GM18511 (cell line): ENCODE measurements around the gene SMIM31.

Experiments used
- ATAC-seq: cut with Tn5 transposase; IDR thresholded peaks from one replicate; pipeline ENCODE4 v1.9.1; 2021; ENCODE audit warnings: mild to moderate bottlenecking, moderate library complexity; ENCODE audit not compliant: unreplicated experiment

The SMIM31 gene

DNA sequence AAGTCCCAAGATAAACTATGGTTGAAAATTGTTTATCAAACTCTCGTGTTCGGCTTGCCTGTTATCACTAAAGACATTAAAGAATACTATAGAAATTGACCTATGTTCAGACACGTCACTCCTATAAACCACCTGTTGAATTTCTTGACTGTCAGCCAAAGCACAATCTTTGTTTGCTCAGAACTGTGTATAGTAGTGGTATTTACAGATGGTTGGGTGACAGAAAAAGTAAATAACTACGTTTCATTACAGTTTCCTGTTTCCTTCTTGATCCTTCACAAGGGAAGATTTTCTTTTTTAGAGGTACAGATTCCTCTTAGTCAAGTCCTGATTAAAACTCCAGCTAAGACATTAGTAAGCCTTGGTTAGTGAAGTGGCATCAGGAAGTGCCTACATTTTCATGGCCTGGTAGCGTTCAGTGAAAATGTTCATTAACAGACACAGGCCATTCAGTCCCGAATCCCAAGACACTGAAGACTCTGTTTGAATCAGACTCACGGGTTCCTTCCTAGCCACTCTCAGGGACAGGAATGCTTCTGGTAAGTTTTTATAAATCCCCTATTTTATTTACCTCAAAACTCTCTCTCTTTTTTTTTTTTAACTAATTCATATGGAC is at the start of gene SMIM31:
SMIM31 (plus strand) TSS at position 259 of the 616 bp plus-strand sequence. CDS start 16,313 bp downstream, outside the sequence.
- ATAC-seq = no peak

DNA sequence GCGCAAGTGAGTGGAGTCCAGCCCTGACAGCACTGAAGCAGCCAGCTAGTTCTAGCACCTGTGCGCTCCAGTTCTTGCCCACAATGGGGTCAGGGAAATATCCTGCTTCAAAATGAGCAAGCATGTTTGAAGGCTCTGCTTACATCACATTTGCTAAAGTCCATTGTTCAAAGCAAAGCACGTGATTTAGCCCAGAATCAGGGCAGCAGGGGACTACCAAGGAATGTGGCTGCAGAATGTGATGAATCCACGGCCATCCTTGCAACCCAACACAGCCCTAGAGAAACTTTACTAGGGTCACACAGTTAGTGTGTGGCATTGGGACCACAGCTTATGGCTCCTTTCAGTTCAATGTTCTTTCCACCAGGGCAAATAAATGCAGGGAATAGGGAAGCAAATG is 47.3 kb upstream of the SMIM31 start:
- no peak for ATAC-seq

DNA sequence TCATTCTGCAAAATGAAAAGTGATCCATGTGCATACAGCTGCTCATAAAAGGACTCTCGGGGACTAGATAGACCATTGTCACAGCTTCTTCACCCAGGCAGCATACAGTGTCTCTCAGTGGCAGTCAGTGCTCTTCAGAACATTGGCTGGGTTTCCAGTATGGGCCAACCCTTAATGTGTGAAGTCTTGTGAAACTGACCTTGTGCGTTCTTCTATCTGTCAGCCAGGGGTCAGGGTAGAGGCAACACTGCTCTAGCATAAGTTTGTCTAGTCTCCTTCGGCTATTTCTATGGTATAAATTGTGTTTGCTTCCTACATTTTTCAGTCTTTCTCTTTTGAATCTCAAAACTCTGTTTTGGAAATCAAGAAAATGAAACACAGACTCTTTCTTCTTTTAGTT is 37.0 kb upstream of the SMIM31 start:
- ATAC-seq = peak; percentile 76

DNA sequence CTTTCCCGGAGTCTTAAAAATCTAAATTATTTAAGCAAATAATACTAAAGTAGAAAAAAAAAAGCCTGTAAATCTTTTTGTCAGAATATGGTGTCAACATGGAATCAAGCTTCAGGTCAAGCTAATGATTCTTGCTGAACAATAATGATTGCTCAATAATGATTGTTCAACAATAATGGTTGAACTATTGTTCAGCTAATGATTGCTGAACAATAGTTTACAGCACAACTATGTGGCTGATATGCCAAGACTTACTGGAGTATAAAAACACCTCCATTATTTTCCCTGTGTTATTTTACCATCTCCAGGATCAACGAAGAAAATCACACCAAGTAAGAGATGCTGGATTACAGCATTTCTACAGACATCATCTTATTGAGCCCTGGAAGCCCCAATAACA is 35.1 kb upstream of the SMIM31 start:
- ATAC-seq = no peak

DNA sequence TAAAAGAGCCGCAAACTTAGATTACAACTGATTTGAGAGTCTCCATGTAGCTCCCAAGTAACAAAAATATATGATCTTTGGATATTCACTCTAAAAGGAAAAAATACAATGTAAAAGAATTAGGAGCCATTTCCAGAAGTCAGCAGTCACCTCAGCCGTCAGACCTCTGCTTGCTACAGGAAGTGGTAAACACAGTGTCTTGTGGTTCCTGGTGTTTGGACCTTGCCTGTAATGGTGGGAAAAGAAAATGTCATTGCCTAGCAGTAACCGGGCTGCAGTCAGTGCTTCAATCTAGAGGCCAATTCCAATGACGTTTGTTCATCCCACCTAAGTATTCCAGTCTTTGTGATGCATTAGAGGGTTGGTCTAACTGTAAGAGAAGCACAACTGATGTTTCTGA is 28.9 kb upstream of the SMIM31 start:
- ATAC-seq = no peak

DNA sequence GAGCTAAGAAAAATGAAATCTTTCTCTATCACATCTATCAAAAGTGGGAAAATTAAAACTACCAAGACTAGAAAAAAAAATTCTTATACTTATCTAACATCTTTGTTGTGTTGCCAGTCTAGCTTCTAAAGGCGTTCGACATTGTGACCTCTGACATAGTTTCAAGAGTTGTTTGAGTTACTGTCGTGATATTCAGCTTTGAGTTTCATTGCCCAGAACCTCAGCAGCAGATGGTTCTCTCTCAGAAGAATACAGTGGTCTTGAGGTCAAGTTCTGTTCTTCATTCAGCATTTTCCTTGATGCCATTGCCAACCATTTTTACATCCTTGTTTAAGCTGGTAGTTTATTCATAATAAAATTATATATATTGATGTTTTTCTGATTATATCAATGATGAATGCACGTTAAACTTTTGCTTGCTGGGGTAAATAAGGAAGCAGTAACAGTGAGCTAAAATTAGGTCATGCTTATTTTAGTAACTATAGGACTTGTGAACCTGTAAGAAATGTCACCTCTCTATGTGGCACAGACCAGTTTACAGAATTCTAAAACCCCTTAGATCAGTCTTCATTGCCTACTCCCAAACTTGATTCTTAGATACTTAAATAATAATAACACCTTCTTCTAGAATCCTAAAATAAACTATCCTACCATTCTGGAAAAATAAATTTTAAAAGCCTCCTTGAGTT is 23.1 kb upstream of the SMIM31 start:
- no peak for ATAC-seq

DNA sequence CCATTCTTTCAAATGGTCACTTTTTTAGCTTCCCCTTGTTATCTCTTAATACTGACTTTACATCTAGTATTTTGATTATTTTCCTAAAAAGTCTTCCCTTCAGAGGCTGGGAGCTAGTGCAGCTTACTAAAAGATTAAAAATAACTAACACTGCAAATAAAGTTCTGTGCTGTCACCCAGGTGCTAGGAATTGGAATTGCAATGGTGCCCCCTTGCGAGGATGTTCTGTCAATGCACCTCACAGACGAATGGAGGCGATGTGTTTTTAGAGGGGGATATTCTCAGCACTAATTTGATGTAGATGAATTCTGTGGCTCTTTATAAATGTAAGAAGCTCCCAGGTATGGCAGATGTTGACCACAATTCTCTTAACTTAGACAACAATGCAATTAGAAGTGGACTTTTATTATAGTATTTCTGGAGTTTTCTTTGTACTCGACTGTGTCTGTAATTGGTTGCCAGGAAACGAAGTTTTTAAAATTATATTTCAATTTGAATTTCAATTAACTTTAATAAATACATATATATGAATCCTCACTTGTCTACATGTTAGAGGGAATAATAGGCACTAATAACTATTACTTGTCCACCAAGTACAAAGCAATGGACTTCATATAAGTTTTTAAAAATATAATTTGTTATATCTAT is 22.0 kb upstream of the SMIM31 start:
- ATAC-seq = peak; percentile 76

DNA sequence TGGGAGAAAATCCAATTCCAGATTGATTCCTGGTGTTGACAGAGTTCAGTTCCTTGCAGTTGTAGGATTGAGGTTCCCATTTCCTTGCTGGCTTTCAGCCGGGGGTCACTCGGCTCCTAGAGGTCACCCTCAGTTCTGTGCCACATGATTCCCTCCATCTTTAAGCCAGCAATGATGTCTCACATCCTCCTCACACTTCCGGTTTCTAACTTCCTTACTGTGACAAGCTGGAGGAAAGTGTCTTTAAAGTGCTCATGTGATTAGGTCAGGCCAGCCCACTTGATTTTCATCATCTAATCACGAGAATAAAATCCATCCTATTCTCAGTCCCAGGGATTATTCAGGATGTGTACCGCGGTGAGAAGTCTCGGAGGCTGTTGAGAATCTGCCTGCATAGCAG is 19.4 kb upstream of the SMIM31 start:
- peak; percentile 67 for ATAC-seq

DNA sequence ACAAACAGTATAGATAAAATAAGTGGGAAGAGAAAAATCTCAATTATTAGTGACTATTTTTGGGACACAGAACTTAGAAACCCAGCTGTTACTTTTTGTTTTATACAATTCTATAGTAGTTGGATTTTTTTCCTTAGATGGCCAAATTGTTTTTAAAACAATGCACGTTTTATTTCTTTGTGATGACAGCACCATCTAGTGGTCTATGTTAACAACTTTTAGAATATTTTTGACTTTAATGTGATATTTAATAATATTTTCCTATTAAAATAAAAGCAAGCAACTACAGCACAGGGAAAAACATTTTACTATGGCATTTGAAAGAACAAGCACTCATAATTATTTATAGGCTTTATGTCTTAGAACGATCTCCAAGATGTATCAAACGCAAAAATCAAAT is 5.6 kb upstream of the SMIM31 start:
- ATAC-seq = no peak

DNA sequence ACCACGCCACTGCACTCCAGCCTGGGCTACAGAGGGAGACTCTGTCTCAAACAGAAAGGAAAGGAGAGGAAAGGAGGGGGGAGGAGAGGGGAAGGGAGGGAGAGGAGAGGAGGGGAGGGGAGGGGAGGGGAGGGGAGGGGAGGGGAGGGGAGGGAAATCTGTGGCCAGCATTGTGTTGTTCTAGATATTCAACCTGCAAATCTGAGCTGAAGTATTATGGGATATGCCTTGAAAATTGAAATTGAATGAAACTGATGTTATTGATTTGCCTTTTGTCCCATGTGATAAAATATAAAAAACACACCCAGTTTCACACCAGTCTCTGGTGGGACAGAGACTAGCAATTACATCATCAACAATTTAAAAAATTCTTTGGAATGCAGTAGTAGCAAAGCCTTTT is 1.5 kb downstream of the SMIM31 start:
- no peak for ATAC-seq

DNA sequence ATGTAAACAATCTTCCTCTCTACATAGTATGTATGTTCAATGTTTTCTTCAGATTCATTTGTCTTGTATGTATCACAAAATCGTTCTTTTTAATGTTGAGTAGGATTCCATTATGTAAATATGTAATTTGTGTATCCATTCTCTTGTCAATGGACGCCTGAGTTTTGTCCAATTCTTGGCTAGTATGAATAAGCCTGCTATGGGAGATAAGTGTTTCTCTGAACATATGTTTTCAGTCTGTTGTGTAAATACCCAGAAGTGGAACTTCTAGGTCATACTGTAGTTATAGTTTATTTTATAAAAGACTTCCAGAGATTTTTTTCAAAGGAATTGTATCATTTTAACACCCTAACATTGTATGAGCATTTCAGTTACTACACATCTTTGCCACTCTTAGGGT is 2.8 kb downstream of the SMIM31 start:
- ATAC-seq = no peak

DNA sequence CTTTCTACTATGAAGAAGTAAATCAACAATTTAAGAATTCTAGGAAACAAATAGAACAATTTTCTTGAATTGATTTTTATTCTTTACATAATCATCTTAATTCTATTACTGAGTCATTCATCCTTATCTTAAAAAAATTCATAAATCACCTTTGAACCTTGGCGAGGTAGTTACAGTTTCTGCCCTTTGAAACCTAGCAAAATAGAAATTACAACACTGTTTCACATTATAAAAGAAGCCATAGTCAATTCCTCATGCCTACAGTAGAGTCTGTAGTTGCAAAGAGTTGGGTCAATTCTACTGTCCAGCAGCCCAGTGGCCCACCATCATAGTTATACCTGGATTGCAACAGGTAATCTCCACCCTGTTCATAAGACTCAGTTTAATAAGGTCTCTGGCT is 7.3 kb downstream of the SMIM31 start:
- no peak for ATAC-seq

DNA sequence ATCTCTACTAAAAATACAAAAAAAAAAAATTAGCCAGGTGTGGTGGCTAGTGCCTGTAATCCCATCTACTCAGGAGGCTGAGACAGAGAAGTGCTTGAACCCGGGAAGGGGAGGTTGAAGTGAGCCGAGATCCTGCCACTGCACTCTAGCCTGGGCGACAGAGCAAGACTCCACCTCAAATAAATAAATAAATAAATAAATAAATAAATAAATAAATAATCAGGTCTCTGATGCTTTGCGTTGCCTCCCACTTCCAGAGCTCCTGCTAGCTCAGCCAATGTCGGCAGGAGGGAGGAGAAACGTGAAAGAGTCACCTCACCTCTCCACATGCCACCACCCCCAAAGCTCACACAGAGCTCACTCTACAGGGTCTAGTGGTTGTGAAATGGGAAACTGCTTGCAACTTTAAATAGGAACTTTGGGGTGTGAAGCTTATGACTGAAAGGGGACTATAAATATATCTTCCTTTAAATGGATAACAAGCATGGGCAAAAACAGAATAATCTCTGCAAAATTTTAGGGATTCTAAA is 7.9 kb downstream of the SMIM31 start:
- ATAC-seq = no peak

DNA sequence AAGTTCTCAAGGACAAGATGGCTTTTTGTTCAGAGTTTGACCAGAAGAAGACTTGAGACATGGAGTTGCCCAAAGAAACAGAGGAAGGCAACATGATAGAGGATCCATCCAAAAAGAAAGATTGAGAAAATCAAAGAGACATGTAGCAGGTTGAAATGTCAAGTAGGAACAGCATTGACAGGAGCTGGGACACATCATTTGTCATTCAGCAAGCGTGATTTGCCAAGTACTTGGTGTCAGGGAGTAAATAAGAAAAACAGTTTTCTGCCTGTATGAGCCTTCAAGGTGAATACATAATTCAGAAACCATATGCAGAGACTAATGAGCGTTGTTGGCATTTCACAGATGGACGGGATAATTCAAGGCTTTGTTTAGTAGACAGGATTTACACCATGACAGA is 11.2 kb downstream of the SMIM31 start:
- ATAC-seq = no peak

DNA sequence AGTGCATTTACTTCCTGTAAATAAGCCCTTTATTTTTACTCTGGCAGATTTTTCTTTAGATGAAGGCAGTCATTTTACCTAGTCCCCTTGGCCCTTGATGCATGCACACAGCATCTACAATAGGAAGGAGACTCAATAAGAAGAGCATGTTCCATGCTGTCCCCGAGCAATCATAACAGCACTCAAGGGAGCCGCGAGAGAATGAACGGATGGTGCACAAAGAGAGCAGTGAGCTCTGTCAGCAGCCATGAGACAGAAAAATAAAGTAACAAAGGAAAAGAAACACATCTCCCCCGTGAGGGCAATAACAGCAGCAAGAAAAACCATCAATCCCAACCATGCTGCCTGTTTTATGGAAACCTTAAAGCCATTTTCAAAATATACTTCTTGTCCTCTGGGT is 11.9 kb downstream of the SMIM31 start:
- ATAC-seq = no peak

DNA sequence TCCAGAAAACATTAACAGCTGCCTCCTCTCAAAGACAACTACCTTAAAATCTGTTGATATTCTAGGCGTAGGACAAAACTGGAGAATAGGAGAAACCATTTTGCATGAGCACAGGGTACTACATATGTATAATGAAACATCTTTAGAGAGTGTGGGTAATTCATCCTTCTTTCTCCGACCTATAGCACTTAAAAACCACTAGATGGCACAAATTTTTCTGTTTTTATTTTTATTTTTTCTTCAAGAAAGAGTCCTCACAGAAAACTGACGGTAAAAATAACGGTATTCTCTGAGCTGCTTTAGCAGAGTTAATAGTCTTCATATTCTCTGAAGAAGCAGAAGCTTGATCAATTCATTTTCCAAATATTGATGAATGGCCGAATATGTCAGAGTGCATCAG is 14.6 kb downstream of the SMIM31 start:
- peak; percentile 70 for ATAC-seq

DNA sequence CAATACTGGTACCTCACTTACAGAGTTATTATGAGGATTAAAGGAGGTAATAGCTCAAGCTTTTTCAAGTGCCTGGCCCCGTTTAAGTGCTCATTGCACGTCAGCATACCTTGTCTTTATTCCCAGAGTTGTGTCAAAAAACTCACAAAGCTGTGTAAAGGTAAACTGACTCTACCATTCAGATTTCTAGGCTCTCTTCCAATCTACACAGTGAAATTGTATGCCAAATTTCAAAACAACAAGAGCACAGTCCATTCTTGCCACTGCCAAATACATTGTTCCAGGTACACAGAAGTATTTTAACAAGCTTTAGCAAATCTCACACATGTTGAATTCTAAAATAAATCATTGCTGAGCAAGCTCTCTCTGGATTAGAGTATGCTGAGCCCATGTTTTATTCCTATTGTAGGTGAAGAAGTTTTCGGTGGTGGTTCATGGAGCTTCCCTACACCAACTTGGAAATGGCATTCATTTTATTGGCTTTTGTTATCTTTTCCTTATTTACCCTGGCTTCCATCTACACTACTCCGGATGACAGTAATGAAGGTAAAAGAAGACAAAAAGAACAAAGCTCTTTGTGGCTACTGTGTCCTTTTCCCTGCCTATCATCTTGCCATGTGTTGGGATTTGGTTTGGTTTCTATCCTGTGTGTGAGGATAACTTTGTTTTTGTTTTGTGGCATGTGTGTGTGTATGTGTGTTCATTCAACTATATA is 16.2 kb downstream of the SMIM31 start:
- ATAC-seq = no peak

DNA sequence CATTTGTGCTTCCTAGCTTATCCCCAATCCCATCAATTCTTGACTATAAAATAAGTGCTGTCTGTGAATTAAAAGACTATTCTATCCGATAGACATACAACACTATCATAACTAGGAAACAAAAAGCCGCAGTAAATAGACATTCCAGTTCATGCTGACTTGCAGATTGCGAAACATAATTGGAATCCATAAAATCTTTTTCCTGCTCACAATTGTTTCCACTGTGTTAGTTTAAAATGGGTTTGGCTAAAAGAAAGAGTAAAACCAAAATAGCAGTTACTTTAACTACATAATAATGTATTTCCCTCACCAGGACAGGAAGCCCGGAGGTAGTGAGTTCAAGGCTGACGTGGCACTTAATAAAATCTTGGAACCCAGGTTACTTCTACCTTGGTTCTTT is 17.2 kb downstream of the SMIM31 start:
- ATAC-seq = no peak

DNA sequence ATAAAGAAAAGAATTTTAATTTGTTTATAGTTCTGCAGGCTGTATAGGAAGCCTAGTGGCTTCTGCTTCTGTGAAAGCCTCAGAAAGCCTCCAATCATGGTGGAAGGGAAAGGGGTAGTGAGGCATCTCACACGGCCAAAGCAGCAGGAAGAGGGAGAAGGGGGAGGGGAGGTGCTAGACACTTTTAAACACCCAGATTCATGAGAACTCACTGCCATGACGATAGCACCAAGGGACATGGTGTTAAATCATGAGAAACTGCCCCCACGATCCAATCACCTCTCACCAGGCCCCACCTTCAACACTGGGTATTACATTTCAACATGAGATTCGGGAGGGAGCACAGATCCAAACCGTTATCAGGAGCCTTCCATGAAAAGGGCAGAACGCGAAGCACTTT is 18.1 kb downstream of the SMIM31 start:
- ATAC-seq = no peak

DNA sequence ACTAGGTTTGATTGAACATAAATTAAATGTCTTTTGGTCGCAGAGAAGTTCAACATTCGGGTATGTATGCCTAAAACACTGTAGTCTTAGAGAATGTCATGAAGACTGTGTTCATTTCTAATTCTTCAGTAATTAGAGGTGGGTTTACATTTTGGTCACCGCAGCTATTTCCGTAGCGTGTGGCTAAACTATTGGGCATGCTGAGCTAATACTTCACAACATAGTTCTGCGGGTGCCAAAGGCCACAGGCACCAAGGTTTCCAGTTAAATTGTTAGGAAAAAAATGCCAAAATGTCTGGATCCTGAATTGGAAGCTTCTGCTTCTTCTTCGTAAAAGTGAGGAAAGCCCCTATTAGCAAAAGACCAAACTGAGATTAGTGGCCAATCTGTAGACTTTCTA is 25.1 kb downstream of the SMIM31 start:
- no peak for ATAC-seq

DNA sequence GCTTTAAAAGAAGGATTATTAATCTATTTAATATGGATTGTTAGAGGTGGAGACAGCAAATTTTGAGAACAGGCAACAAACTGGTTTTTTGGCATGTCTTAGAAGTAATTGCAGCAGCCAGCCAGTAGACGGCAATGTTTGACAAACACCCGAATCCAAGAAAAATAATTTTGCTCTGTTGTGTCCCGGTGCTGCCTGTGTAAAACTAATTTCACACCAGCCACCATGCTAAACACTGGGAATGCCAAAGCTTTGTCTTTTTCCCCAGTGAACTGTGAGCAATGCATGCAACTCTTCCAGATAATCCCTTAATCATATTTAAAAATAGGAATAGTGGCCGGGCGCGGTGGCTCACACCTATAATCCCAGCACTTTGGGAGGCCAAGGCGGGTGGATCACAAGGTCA is 25.9 kb downstream of the SMIM31 start:
- peak; percentile 69 for ATAC-seq

DNA sequence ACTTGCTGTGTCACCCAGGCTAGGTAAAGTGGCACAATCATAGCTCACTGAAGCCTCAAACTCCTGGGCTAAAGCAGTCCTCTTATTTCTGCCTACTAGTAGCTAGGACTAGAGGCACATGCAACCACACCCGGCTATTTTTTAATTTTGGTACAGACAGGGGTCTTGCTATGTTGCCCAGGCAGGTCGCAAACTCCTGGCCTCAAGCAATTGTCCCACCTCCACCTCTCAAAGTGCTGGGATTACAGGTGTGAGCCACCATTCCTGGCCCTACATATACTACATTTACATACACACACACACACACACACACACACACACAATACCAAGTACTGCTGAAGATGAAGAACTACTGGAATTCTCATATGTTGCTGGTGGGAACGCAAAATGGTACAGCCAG is 26.9 kb downstream of the SMIM31 start:
- no peak for ATAC-seq
